ENCODE data around the gene SLC12A7. TPM values are rescaled to one million over a fixed set of nuclear protein-coding genes. Genes with fewer than 3 reads are reported as not detected.

The SLC12A7 gene
- total RNA-seq, 1 experiment from 2014 or later, result 28.1 TPM

DNA sequence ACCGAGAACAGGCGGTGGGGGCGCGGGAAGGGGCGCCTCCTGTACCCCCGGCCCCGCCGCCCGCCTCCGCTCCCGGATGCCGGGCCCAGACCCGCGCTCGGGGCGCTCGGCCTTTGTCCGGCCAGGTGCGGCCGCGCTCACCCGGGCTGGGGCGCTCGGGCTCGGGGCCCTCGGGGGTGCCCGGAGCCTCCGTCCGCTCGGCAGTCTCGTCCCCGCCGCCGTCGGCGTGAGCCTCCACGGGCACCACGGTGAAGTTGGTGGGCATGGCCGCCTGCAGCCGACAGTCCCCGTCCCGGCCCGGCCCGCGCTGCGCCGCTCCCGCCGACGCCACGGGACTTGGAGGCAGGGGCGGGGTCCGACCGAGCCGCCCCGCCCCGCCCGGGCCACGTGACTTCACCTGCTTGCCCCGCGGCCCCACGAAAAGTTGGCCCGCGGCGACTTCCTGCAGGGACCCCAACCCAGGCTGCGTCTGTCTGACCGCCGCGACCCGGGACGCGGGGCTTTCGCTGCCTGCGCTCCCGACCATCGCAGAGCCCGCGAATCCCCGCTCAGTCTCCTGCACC is at the start of gene SLC12A7 (continued):
- TF ChIP-seq NR2C2 (CRISPR knock-in tag; IDR thresholded peaks at IDR 0.05) (no peak), ZBTB21 (CRISPR knock-in tag; IDR thresholded peaks at IDR 0.05; ENCODE audit: borderline replicate concordance) (no peak), SOX15 (CRISPR knock-in tag; IDR thresholded peaks at IDR 0.05) (no peak), NFE2L1 (CRISPR knock-in tag; IDR thresholded peaks at IDR 0.05) (0 out of 2 replicates have a peak, but pooled peaks have one; percentile 19), MYBL2 (CRISPR knock-in tag; IDR thresholded peaks at IDR 0.05) (no peak)
- TF ChIP-seq, protein P1, sequence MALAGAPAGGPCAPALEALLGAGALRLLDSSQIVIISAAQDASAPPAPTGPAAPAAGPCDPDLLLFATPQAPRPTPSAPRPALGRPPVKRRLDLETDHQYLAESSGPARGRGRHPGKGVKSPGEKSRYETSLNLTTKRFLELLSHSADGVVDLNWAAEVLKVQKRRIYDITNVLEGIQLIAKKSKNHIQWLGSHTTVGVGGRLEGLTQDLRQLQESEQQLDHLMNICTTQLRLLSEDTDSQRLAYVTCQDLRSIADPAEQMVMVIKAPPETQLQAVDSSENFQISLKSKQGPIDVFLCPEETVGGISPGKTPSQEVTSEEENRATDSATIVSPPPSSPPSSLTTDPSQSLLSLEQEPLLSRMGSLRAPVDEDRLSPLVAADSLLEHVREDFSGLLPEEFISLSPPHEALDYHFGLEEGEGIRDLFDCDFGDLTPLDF (CRISPR knock-in tag; IDR thresholded peaks at IDR 0.05), result no peak
- TF ChIP-seq, protein P2, sequence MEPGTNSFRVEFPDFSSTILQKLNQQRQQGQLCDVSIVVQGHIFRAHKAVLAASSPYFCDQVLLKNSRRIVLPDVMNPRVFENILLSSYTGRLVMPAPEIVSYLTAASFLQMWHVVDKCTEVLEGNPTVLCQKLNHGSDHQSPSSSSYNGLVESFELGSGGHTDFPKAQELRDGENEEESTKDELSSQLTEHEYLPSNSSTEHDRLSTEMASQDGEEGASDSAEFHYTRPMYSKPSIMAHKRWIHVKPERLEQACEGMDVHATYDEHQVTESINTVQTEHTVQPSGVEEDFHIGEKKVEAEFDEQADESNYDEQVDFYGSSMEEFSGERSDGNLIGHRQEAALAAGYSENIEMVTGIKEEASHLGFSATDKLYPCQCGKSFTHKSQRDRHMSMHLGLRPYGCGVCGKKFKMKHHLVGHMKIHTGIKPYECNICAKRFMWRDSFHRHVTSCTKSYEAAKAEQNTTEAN (CRISPR knock-in tag; IDR thresholded peaks at IDR 0.05), result no peak; the same call in 1 of the 2 replicates
- TF ChIP-seq, protein P3, sequence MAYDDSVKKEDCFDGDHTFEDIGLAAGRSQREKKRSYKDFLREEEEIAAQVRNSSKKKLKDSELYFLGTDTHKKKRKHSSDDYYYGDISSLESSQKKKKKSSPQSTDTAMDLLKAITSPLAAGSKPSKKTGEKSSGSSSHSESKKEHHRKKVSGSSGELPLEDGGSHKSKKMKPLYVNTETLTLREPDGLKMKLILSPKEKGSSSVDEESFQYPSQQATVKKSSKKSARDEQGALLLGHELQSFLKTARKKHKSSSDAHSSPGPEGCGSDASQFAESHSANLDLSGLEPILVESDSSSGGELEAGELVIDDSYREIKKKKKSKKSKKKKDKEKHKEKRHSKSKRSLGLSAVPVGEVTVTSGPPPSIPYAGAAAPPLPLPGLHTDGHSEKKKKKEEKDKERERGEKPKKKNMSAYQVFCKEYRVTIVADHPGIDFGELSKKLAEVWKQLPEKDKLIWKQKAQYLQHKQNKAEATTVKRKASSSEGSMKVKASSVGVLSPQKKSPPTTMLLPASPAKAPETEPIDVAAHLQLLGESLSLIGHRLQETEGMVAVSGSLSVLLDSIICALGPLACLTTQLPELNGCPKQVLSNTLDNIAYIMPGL (CRISPR knock-in tag; IDR thresholded peaks at IDR 0.05), result peak; percentile 37; the same call in 1 of the 2 replicates
- TF ChIP-seq, protein P4, sequence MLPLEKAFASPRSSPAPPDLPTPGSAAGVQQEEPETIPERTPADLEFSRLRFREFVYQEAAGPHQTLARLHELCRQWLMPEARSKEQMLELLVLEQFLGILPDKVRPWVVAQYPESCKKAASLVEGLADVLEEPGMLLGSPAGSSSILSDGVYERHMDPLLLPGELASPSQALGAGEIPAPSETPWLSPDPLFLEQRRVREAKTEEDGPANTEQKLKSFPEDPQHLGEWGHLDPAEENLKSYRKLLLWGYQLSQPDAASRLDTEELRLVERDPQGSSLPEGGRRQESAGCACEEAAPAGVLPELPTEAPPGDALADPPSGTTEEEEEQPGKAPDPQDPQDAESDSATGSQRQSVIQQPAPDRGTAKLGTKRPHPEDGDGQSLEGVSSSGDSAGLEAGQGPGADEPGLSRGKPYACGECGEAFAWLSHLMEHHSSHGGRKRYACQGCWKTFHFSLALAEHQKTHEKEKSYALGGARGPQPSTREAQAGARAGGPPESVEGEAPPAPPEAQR (CRISPR knock-in tag; IDR thresholded peaks at IDR 0.05), result no peak

DNA sequence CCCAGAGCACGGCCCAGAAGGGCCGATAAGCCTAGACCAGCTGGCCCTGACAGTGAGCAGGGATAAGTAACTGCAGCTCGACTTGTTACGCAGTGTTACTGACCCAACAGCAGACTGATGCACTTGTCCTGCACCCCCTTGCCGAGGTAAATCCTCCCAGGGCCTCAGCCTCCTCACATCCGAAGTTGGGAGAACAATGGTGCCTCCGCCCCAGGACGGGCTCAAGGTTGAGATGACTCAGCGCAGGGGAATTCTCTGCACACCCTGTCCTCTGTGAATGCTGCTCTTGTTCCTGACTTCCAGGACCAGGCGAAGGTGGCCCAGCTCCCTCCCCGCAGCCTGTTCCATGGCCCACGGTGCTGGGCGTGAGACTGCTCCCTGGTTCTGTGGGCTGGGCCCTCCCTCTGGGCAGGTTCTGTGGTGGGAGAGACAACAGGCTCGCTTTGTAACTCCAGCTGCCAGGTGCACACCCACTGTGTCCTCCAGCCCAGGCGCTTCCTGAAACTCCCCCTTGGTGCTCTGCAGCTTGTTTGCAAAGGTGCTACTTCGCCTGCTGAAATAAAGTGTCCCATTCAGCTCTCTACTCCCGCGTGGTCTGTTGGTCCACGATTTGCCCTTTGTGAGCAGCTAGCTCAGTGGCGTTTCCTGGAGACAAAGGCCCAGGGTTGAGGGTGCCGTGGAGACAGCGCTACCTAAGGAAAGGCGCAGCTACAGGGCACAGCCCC is 49.4 kb upstream of the SLC12A7 start:
- ATAC-seq (no peak), DNase-seq (ENCODE audit: low spot score) (no peak)
- Mint-ChIP-seq H3K9me3 (peaks cover 10% of the 10 kb centered on the region), H3K27me3 (ENCODE audit: low read depth) (peaks cover 24% of the 10 kb centered on the region), H3K4me1 (no peaks in the 10 kb centered on the region), H3K4me3 (no peak overlapping the region), H3K27ac (no peak overlapping the region), H3K36me3 (0 out of 2 replicates have a peak, but pooled peaks cover 4% of the 10 kb centered on the region)
- CTCF ChIA-PET, result interaction anchor here (0.7 to 2.5 kb wide), 5 partner anchors 13 to 238 kb away, joined by 3 to 10 read pairs (median 5); no protein-coding TSS in a partner anchor
- POLR2A ChIA-PET, result interaction anchor here (0.9 kb wide), 1 partner anchor 171 kb away, joined by 3 read pairs; no protein-coding TSS in a partner anchor
- TF ChIP-seq MXD4 (CRISPR knock-in tag; IDR thresholded peaks at IDR 0.05; ENCODE audit: borderline replicate concordance), result no peak

DNA sequence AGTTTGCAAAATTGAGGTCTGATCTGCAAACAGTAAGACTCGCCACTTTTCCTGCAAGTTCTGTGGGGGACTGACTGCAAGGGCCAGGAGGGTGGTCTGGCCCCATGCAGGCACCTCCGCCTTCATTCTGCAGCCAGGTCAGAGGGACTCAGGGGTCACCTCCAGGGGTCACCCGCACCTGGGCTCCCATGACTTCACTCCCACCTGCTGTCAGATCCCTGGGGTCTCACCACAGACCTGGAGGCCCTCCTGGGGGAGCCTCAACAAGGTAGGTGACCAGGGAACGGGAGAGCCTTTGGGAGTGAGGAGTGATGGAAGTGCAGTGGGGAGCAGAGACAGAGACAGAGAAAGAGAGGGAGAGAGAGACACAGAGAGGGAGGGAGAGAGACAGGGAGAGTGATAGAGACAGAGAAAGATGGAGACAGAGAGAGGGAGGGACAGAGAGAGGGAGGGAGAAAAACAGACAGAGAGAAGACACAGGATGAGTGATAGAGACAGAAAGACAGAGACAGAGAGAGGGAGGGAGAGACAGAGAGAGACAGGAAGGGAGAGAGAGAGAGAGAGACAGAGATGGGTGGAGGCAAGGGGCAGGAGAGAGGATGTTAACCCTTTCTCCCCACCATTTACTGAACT is 48.0 kb upstream of the SLC12A7 start:
- ChIA-PET CTCF (no interaction called here), POLR2A (no interaction called here)
- no peak for DNase-seq (ENCODE audit: low spot score)
- H3K4me3 Mint-ChIP-seq, result no peak overlapping the region
- H3K4me1 Mint-ChIP-seq, result no peaks in the 10 kb centered on the region
- no peak for TF ChIP-seq SP1 (CRISPR knock-in tag; conservative IDR thresholded peaks at IDR 0.05)
- no peak for TF ChIP-seq NR2C2 (CRISPR knock-in tag; IDR thresholded peaks at IDR 0.05)
- TF ChIP-seq ZNF121 (CRISPR knock-in tag; IDR thresholded peaks at IDR 0.05), result no peak
- TF ChIP-seq SOX15 (CRISPR knock-in tag; IDR thresholded peaks at IDR 0.05), result no peak
- TF ChIP-seq, protein P5, sequence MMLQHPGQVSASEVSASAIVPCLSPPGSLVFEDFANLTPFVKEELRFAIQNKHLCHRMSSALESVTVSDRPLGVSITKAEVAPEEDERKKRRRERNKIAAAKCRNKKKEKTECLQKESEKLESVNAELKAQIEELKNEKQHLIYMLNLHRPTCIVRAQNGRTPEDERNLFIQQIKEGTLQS (CRISPR knock-in tag; conservative IDR thresholded peaks at IDR 0.05), result no peak
- TF ChIP-seq ZNF263 (CRISPR knock-in tag; IDR thresholded peaks at IDR 0.05; ENCODE audit: low read depth), result no peak
- TF ChIP-seq TEAD1 (CRISPR knock-in tag; IDR thresholded peaks at IDR 0.05), result no peak
- no peak for TF ChIP-seq ZBTB21 (CRISPR knock-in tag; IDR thresholded peaks at IDR 0.05; ENCODE audit: borderline replicate concordance)
- TF ChIP-seq ETV6 (CRISPR knock-in tag; IDR thresholded peaks at IDR 0.05), result no peak
- H3K36me3 Mint-ChIP-seq, result 0 out of 2 replicates have a peak, but pooled peaks cover 4% of the 10 kb centered on the region
- H3K27ac Mint-ChIP-seq, result no peak overlapping the region
- ATAC-seq, result no peak
- H3K9me3 Mint-ChIP-seq, result peaks cover 10% of the 10 kb centered on the region
- H3K27me3 Mint-ChIP-seq (ENCODE audit: low read depth), result peaks cover 31% of the 10 kb centered on the region
